HepG2 (cell line): ENCODE results near the gene AGRN. TPM values are rescaled to one million over a fixed set of nuclear protein-coding genes. Genes with fewer than 3 reads are reported as not detected.

Experiments used
- ARNT ChIP-seq: fragments of 450-650 bp; IDR thresholded peaks from 2 replicates; pipeline ENCODE4 v1.6.1; 2017
- CBX5 ChIP-seq: sonication (generic); formaldehyde crosslinking; IDR thresholded peaks from 2 replicates; pipeline ENCODE4 v1.4.0; 2020; ENCODE audit warnings: missing genetic modification reagents, borderline replicate concordance
- HOXD1 ChIP-seq: sonication (generic); formaldehyde crosslinking; IDR thresholded peaks from 2 replicates; pipeline ENCODE4 v1.5.0; 2020; ENCODE audit warnings: missing genetic modification reagents
- IRF2 ChIP-seq: IDR thresholded peaks from 2 replicates; pipeline ENCODE4 v1.6.1; 2018; ENCODE audit warnings: missing genetic modification reagents, missing compliant biosample characterization
- NR1H2 ChIP-seq: sonication (generic); formaldehyde crosslinking; IDR thresholded peaks from 2 replicates; pipeline ENCODE4 v1.8.1; 2022; ENCODE audit warnings: low read depth, missing genetic modification reagents, borderline replicate concordance
- NR2C2 ChIP-seq: sonication (generic); formaldehyde crosslinking; IDR thresholded peaks from 2 replicates; pipeline ENCODE4 v1.4.0; 2020; ENCODE audit warnings: missing genetic modification reagents, mild to moderate bottlenecking, moderate library complexity, borderline replicate concordance
- PRPF4 ChIP-seq: fragments of 200-400 bp; formaldehyde crosslinking; IDR thresholded peaks from 2 replicates; pipeline ENCODE4 v1.6.1; 2016; ENCODE audit warnings: low read length, low read depth; ENCODE audit not compliant: poor library complexity, severe bottlenecking
- RBAK ChIP-seq: sonication (generic); formaldehyde crosslinking; IDR thresholded peaks from 2 replicates; pipeline ENCODE4 v1.5.1; 2020; ENCODE audit warnings: mild to moderate bottlenecking, missing genetic modification reagents
- SALL1 ChIP-seq: sonication (generic); formaldehyde crosslinking; IDR thresholded peaks from 2 replicates; pipeline ENCODE4 v1.8.0; 2022; ENCODE audit warnings: mild to moderate bottlenecking, missing genetic modification reagents
- SMAD3 ChIP-seq: sonication (generic); formaldehyde crosslinking; IDR thresholded peaks from 2 replicates; pipeline ENCODE4 v1.4.0; 2020; ENCODE audit warnings: missing genetic modification reagents
- ZNF749 ChIP-seq: sonication (generic); formaldehyde crosslinking; IDR thresholded peaks from 2 replicates; pipeline ENCODE4 v1.8.0; 2022; ENCODE audit warnings: mild to moderate bottlenecking, missing genetic modification reagents, moderate library complexity, borderline replicate concordance
- ZNF781 ChIP-seq: sonication (generic); formaldehyde crosslinking; IDR thresholded peaks from 2 replicates; pipeline ENCODE4 v1.5.1; 2020; ENCODE audit warnings: borderline replicate concordance, mild to moderate bottlenecking, missing genetic modification reagents; ENCODE audit errors: not compliant biosample characterization
- polyA plus RNA-seq, 8 experiments: library from polyadenylated mRNA; depleted of rRNA in 3 of 8; stranded (reverse) in 7 of 8; unstranded in 1 of 8; fragments of >200 nt; fragmentation: Illumina TruSeq in 4 of 8; extraction: Trizol in 4 of 8; gene quantifications; 2 replicates each; pipeline versions ENCODE4 v1.2.1 to v1.2.3, GENCODE V29; 2011 to 2016; ENCODE audit warnings: low read depth in 4 of 8, missing spikeins in 1 of 8, mixed read lengths in 1 of 8; ENCODE audit not compliant: insufficient read depth in 1 of 8
- total RNA-seq, 5 experiments: library from RNA; depleted of rRNA; stranded (reverse); fragments of >200 nt; fragmentation: Illumina TruSeq; extraction: Trizol; gene quantifications; 2 replicates each; pipeline ENCODE4 v1.2.3, GENCODE V29; 2016; ENCODE audit warnings: low read depth in 1 of 5
- TF ChIP-seq, protein P1 (sequence below): sonication (generic); formaldehyde crosslinking; IDR thresholded peaks from 2 replicates; pipeline ENCODE4 v1.8.0; 2022; ENCODE audit warnings: missing genetic modification reagents, mild to moderate bottlenecking, moderate library complexity, borderline replicate concordance
- TF ChIP-seq, protein P2 (sequence below): sonication (generic); formaldehyde crosslinking; IDR thresholded peaks from 2 replicates; pipeline ENCODE4 v1.4.0; 2020; ENCODE audit warnings: missing genetic modification reagents
- TF ChIP-seq, protein P3 (sequence below): sonication (generic); formaldehyde crosslinking; IDR thresholded peaks from 2 replicates; pipeline ENCODE4 v1.5.0; 2020; ENCODE audit warnings: mild to moderate bottlenecking, missing genetic modification reagents
- TF ChIP-seq, protein P4 (sequence below): sonication (generic); formaldehyde crosslinking; IDR thresholded peaks from 2 replicates; pipeline ENCODE4 v1.4.0; 2020; ENCODE audit warnings: missing genetic modification reagents, mild to moderate bottlenecking, borderline replicate concordance

AGRN gene
- total and polyA plus RNA-seq, 2 of the 13 experiments (the other 11 are each of a cell fraction or from before 2014, with no cell fraction given): 29.8 to 65.2 TPM

DNA sequence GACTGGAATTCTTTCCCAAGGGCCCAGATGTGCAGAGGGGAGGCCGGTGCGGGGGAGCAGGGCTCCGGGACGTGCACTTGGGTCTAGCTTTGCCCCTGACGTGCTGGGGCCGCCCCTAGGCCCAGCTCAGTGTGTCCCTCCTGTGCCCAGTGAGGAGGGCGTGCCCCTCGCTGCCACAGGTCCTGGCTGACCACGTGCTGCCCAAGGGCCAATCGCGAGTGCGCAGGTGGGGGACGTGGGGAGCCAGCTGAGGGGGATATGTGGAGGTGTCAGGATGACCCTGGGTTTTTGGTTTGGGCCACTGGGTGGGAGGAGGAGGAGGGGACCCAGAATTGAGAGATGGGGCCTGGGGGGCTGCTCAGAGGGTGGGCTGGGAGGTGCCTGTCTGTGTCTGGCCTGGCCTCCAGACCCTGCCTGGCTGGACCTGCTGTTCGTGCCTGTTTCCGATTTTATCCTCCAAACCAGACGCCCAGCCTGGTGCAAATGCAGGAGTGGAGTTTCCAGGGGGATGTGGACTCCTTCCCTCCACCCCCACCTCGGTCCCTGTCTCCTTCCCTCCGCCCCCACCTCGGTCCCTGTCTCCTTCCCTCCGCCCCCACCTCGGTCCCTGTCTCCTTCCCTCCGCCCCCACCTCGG lies 60.3 kb downstream of the AGRN start (continued):
- TF ChIP-seq IRF2 (no peak), RBAK (CRISPR knock-in tag) (no peak), ZNF781 (CRISPR knock-in tag) (no peak), ARNT (no peak), NR2C2 (no peak), ZNF749 (no peak), HOXD1 (no peak), PRPF4 (no peak), SALL1 (CRISPR knock-in tag) (no peak), SMAD3 (CRISPR knock-in tag) (no peak), NR1H2 (no peak), CBX5 (CRISPR knock-in tag) (no peak)
- TF ChIP-seq, protein P1, sequence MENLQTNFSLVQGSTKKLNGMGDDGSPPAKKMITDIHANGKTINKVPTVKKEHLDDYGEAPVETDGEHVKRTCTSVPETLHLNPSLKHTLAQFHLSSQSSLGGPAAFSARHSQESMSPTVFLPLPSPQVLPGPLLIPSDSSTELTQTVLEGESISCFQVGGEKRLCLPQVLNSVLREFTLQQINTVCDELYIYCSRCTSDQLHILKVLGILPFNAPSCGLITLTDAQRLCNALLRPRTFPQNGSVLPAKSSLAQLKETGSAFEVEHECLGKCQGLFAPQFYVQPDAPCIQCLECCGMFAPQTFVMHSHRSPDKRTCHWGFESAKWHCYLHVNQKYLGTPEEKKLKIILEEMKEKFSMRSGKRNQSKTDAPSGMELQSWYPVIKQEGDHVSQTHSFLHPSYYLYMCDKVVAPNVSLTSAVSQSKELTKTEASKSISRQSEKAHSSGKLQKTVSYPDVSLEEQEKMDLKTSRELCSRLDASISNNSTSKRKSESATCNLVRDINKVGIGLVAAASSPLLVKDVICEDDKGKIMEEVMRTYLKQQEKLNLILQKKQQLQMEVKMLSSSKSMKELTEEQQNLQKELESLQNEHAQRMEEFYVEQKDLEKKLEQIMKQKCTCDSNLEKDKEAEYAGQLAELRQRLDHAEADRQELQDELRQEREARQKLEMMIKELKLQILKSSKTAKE: no peak
- TF ChIP-seq, protein P2, sequence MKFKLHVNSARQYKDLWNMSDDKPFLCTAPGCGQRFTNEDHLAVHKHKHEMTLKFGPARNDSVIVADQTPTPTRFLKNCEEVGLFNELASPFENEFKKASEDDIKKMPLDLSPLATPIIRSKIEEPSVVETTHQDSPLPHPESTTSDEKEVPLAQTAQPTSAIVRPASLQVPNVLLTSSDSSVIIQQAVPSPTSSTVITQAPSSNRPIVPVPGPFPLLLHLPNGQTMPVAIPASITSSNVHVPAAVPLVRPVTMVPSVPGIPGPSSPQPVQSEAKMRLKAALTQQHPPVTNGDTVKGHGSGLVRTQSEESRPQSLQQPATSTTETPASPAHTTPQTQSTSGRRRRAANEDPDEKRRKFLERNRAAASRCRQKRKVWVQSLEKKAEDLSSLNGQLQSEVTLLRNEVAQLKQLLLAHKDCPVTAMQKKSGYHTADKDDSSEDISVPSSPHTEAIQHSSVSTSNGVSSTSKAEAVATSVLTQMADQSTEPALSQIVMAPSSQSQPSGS (CRISPR knock-in tag): no peak
- TF ChIP-seq, protein P3, sequence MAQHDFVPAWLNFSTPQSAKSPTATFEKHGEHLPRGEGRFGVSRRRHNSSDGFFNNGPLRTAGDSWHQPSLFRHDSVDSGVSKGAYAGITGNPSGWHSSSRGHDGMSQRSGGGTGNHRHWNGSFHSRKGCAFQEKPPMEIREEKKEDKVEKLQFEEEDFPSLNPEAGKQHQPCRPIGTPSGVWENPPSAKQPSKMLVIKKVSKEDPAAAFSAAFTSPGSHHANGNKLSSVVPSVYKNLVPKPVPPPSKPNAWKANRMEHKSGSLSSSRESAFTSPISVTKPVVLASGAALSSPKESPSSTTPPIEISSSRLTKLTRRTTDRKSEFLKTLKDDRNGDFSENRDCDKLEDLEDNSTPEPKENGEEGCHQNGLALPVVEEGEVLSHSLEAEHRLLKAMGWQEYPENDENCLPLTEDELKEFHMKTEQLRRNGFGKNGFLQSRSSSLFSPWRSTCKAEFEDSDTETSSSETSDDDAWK (CRISPR knock-in tag): no peak
- TF ChIP-seq, protein P4, sequence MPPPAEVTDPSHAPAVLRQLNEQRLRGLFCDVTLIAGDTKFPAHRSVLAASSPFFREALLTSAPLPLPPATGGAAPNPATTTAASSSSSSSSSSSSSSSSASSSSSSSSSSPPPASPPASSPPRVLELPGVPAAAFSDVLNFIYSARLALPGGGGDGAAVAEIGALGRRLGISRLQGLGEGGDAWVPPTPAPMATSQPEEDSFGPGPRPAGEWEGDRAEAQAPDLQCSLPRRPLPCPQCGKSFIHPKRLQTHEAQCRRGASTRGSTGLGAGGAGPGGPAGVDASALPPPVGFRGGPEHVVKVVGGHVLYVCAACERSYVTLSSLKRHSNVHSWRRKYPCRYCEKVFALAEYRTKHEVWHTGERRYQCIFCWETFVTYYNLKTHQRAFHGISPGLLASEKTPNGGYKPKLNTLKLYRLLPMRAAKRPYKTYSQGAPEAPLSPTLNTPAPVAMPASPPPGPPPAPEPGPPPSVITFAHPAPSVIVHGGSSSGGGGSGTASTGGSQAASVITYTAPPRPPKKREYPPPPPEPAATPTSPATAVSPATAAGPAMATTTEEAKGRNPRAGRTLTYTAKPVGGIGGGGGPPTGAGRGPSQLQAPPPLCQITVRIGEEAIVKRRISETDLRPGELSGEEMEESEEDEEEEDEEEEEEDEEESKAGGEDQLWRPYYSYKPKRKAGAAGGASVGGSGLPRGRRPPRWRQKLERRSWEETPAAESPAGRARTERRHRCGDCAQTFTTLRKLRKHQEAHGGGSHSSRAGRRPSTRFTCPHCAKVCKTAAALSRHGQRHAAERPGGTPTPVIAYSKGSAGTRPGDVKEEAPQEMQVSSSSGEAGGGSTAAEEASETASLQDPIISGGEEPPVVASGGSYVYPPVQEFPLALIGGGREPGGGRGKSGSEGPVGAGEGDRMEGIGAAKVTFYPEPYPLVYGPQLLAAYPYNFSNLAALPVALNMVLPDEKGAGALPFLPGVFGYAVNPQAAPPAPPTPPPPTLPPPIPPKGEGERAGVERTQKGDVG (CRISPR knock-in tag): no peak
